A549 (cell line): ENCODE measurements around the gene DCHS2.

ENCODE experiments used
- CBX8 ChIP-seq: fragments of 200-600 bp; sonication (generic); IDR thresholded peaks from 2 replicates; pipeline ENCODE4 v1.6.1; 2016
- CHD2 ChIP-seq: fragments of 150-350 bp; IDR thresholded peaks from 2 replicates; pipeline ENCODE4 v1.6.1; 2014; ENCODE audit warnings: low read length; ENCODE audit not compliant: partially characterized antibody
- FOXS1 ChIP-seq: fragments of 250-450 bp; sonication (Bioruptor Pico); IDR thresholded peaks from 2 replicates; pipeline ENCODE4 v1.5.0; 2020; ENCODE audit warnings: mild to moderate bottlenecking, moderate library complexity
- HDAC2 ChIP-seq: fragments of 200-600 bp; sonication (generic); IDR thresholded peaks from 2 replicates; pipeline ENCODE4 v1.6.1; 2016
- JUN ChIP-seq, 2 experiments: fragments of >200 bp; sonication (Bioruptor Twin); formaldehyde crosslinking; IDR thresholded peaks; 2 replicates in 1 of 2; 3 replicates in 1 of 2; pipeline ENCODE4 v1.6.1; 2016 to 2017
- POLR2A ChIP-seq: IDR thresholded peaks from 2 replicates; pipeline ENCODE4 v1.6.1; 2012; ENCODE audit warnings: mild to moderate bottlenecking, low read length
- POLR2AphosphoS2 ChIP-seq: conservative IDR thresholded peaks from 2 replicates; pipeline ENCODE4 v1.6.1; 2012; ENCODE audit warnings: low read length, improper control_type of control experiment, inconsistent platforms
- RAD21 ChIP-seq, 2 experiments: fragments of >200 bp in 1 of 2; sonication (Bioruptor Twin) in 1 of 2; formaldehyde crosslinking in 1 of 2; IDR thresholded peaks in 1 of 2; conservative IDR thresholded peaks in 1 of 2; 2 replicates in 1 of 2; 3 replicates in 1 of 2; pipeline ENCODE4 v1.6.1; 2012 to 2018; ENCODE audit warnings: inconsistent platforms in 1 of 2
- RCOR1 ChIP-seq: fragments of 150-350 bp; IDR thresholded peaks from 2 replicates; pipeline ENCODE4 v1.6.1; 2014; ENCODE audit warnings: antibody characterized with exemption, low read length, low read depth
- REST ChIP-seq: fragments of 200-600 bp; sonication (generic); IDR thresholded peaks from 2 replicates; pipeline ENCODE4 v1.6.1; 2016; ENCODE audit warnings: antibody characterized with exemption, mild to moderate bottlenecking, moderate library complexity
- SMC3 ChIP-seq: fragments of >200 bp; sonication (Bioruptor Twin); formaldehyde crosslinking; IDR thresholded peaks from 3 replicates; pipeline ENCODE4 v1.6.1; 2018; ENCODE audit warnings: inconsistent platforms
- TF ChIP-seq, protein P1 (sequence below): fragments of >200 bp; sonication (Bioruptor Twin); formaldehyde crosslinking; IDR thresholded peaks from 3 replicates; pipeline ENCODE4 v1.5.1; 2016
- TF ChIP-seq, protein P2 (sequence below): IDR thresholded peaks from 2 replicates; pipeline ENCODE4 v1.6.1; 2012
- TF ChIP-seq, protein P3 (sequence below): IDR thresholded peaks from 2 replicates; pipeline ENCODE4 v1.6.1; 2012

GRCh38 chr4:154441124-154441523, 50.5 kb downstream of the DCHS2 start:
- TF ChIP-seq, protein P1, sequence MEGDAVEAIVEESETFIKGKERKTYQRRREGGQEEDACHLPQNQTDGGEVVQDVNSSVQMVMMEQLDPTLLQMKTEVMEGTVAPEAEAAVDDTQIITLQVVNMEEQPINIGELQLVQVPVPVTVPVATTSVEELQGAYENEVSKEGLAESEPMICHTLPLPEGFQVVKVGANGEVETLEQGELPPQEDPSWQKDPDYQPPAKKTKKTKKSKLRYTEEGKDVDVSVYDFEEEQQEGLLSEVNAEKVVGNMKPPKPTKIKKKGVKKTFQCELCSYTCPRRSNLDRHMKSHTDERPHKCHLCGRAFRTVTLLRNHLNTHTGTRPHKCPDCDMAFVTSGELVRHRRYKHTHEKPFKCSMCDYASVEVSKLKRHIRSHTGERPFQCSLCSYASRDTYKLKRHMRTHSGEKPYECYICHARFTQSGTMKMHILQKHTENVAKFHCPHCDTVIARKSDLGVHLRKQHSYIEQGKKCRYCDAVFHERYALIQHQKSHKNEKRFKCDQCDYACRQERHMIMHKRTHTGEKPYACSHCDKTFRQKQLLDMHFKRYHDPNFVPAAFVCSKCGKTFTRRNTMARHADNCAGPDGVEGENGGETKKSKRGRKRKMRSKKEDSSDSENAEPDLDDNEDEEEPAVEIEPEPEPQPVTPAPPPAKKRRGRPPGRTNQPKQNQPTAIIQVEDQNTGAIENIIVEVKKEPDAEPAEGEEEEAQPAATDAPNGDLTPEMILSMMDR, result no peak
- no peak for TF ChIP-seq FOXS1 (CRISPR knock-in tag)
- no peak for TF ChIP-seq POLR2A
- TF ChIP-seq SMC3, result no peak
- TF ChIP-seq POLR2AphosphoS2, result no peak
- no peak for TF ChIP-seq REST
- no peak for TF ChIP-seq CBX8
- TF ChIP-seq CHD2, result no peak
- TF ChIP-seq HDAC2, result no peak
- no peak for TF ChIP-seq RAD21 (conservative IDR thresholded peaks at IDR 0.05 in 1 of 2, IDR thresholded peaks at IDR 0.05 in 1 of 2)
- TF ChIP-seq, protein P2, sequence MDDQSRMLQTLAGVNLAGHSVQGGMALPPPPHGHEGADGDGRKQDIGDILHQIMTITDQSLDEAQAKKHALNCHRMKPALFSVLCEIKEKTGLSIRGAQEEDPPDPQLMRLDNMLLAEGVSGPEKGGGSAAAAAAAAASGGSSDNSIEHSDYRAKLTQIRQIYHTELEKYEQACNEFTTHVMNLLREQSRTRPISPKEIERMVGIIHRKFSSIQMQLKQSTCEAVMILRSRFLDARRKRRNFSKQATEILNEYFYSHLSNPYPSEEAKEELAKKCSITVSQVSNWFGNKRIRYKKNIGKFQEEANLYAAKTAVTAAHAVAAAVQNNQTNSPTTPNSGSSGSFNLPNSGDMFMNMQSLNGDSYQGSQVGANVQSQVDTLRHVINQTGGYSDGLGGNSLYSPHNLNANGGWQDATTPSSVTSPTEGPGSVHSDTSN, result no peak
- TF ChIP-seq JUN (IDR thresholded peaks at IDR 0.05), result no peak
- TF ChIP-seq, protein P3, sequence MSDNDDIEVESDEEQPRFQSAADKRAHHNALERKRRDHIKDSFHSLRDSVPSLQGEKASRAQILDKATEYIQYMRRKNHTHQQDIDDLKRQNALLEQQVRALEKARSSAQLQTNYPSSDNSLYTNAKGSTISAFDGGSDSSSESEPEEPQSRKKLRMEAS, result no peak
- no peak for TF ChIP-seq RCOR1
